Loucy (cell line): Measurements from ENCODE around the gene COL23A1.

ENCODE experiments used
- H2AFZ ChIP-seq: fragments of 200-600 bp; sonication (generic); 2 replicates; pipeline ENCODE4 v1.6.0; 2016; ENCODE audit warnings: antibody characterized with exemption, mild to moderate bottlenecking, low read length, moderate library complexity
- H3F3A ChIP-seq: fragments of 200-600 bp; 2 replicates; pipeline ENCODE4 v1.6.0; 2016; ENCODE audit warnings: antibody characterized with exemption, low read depth, mild to moderate bottlenecking
- H3K27me3 ChIP-seq: fragments of 200-600 bp; sonication (generic); 2 replicates; pipeline ENCODE4 v1.6.1; 2014; ENCODE audit warnings: low read length, mild to moderate bottlenecking; ENCODE audit not compliant: insufficient read depth, poor library complexity, severe bottlenecking
- H3K36me3 ChIP-seq: fragments of 200-600 bp; sonication (generic); 2 replicates; pipeline ENCODE4 v1.6.1; 2016; ENCODE audit warnings: low read length; ENCODE audit not compliant: insufficient read depth
- H3K4me1 ChIP-seq: fragments of 200-600 bp; sonication (generic); 2 replicates; pipeline ENCODE4 v1.5.1; 2014; ENCODE audit warnings: low read length, mild to moderate bottlenecking; ENCODE audit not compliant: insufficient read depth, poor library complexity, severe bottlenecking
- H3K4me2 ChIP-seq: fragments of 200-600 bp; sonication (generic); 2 replicates; pipeline ENCODE4 v1.6.0; 2014; ENCODE audit warnings: antibody characterized with exemption, low read length, low read depth, mild to moderate bottlenecking; ENCODE audit not compliant: poor library complexity, severe bottlenecking
- H3K4me3 ChIP-seq: fragments of 200-600 bp; sonication (generic); 2 replicates; pipeline ENCODE4 v1.5.1; 2014; ENCODE audit warnings: low read length, mild to moderate bottlenecking, mixed read lengths; ENCODE audit not compliant: poor library complexity, severe bottlenecking
- H3K79me2 ChIP-seq: fragments of 200-600 bp; sonication (generic); 2 replicates; pipeline ENCODE4 v1.6.1; 2014; ENCODE audit warnings: low read length; ENCODE audit not compliant: insufficient read depth
- H3K9ac ChIP-seq: fragments of 200-600 bp; sonication (generic); 2 replicates; pipeline ENCODE4 v1.6.0; 2014; ENCODE audit warnings: mild to moderate bottlenecking, low read depth, low read length, moderate library complexity; ENCODE audit not compliant: poor library complexity, severe bottlenecking
- H3K9me2 ChIP-seq: fragments of 200-600 bp; sonication (generic); replicated peaks from 2 replicates; pipeline ENCODE4 v1.6.1; 2016; ENCODE audit warnings: low read depth, low read length, mixed read lengths
- H3K9me3 ChIP-seq: fragments of 200-600 bp; sonication (generic); 2 replicates; pipeline ENCODE4 v1.6.1; 2014; ENCODE audit warnings: mild to moderate bottlenecking, antibody characterized with exemption, low read length, low read depth; ENCODE audit not compliant: insufficient read depth
- H4K20me1 ChIP-seq: fragments of 200-600 bp; sonication (generic); 2 replicates; pipeline ENCODE4 v1.6.0; 2014; ENCODE audit warnings: antibody characterized with exemption, low read length, mild to moderate bottlenecking; ENCODE audit not compliant: insufficient read depth, poor library complexity, severe bottlenecking
- CTCF ChIP-seq: fragments of 200-600 bp; sonication (generic); conservative IDR thresholded peaks from 2 replicates; pipeline ENCODE4 v1.5.1; 2014; ENCODE audit warnings: mild to moderate bottlenecking, antibody characterized with exemption, low read length
- EZH2phosphoT487 ChIP-seq: fragments of 200-600 bp; IDR thresholded peaks from 2 replicates; pipeline ENCODE4 v1.6.1; 2018; ENCODE audit warnings: antibody characterized with exemption, mild to moderate bottlenecking, moderate library complexity, borderline replicate concordance

COL23A1 gene

GRCh38 chr5:178264044-178264443 lies 326.1 kb downstream of the COL23A1 start:
- Histone ChIP-seq H3K4me1 (no peaks in the 10 kb centered on the region), H3F3A (no peaks in the 10 kb centered on the region), H3K4me2 (no peak overlapping the region), H3K9me3 (no peaks in the 10 kb centered on the region), H3K36me3 (no peaks in the 10 kb centered on the region), H3K79me2 (no peaks in the 10 kb centered on the region), H3K4me3 (no peak overlapping the region), H3K27me3 (no peaks in the 10 kb centered on the region), H3K9ac (no peak overlapping the region), H2AFZ (no peak overlapping the region), H4K20me1 (no peaks in the 10 kb centered on the region), H3K9me2 (no peaks in the 10 kb centered on the region)
- TF ChIP-seq EZH2phosphoT487 (no peak), CTCF (no peak)

DNA sequence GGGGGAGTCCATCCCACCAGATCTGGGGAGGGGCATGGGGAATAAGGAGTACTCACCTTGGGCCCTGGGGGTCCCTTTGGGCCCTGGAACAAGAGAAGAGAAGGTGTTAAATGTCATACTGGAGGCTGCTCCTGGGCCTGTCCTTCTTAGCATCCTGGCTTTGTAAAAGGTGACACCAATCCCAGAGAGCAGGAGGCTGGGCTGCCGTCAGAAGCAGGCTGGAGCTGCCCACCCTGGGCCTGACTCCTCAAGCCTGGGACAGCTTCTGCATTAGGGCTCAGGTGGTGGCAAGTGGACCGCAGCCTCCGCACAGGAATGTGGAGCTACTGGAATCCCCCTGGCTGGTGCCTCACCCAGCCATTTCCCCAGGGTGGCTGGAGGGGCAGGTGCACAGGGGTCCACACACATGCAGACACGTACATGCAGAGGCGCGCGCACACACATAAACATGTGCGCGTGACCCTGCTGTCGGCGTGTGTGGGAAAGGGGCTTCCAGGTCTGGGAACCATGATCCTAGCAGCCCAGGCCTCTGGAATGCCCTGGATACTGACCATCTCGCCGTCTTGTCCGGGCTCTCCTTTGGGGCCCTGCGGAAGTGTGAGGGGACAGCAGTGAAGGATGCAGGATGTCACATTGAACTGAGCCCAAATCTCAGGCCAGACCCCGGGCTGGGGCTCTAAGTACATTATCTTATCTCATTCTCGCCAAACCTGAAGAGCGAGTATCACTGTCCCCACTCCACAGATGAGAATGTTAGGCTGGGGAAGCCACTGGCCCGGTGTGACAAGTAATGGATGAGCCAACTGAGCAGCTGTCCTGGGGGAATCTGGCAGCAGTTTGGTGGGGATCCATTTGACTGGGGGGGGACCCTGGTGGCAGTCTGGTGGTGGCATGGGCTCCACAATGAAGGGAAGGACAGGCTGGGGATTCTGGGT lies 328.3 kb downstream of the COL23A1 start:
- H3K9ac ChIP-seq, result no peak overlapping the region

GRCh38 chr5:178259623-178260536 lies 330.3 kb downstream of the COL23A1 start:
- Histone ChIP-seq H3K9me3 (no peaks in the 10 kb centered on the region), H3K79me2 (no peaks in the 10 kb centered on the region), H3K27me3 (no peaks in the 10 kb centered on the region), H3K4me1 (no peaks in the 10 kb centered on the region), H3K9ac (no peak overlapping the region), H3K9me2 (no peaks in the 10 kb centered on the region), H3K4me2 (no peak overlapping the region), H4K20me1 (no peaks in the 10 kb centered on the region), H3F3A (no peaks in the 10 kb centered on the region), H2AFZ (no peak overlapping the region), H3K4me3 (no peak overlapping the region), H3K36me3 (no peaks in the 10 kb centered on the region)
- TF ChIP-seq EZH2phosphoT487, result no peak
- TF ChIP-seq CTCF, result no peak

More for the DNA sequence above, 328.3 kb downstream of the COL23A1 start:
- TF ChIP-seq CTCF (no peak), EZH2phosphoT487 (no peak)
- Histone ChIP-seq H3K9me3 (no peaks in the 10 kb centered on the region), H3K79me2 (no peaks in the 10 kb centered on the region), H3K9me2 (no peaks in the 10 kb centered on the region), H3F3A (no peaks in the 10 kb centered on the region), H4K20me1 (no peaks in the 10 kb centered on the region), H3K4me2 (no peak overlapping the region), H2AFZ (no peak overlapping the region), H3K36me3 (no peaks in the 10 kb centered on the region), H3K27me3 (no peaks in the 10 kb centered on the region), H3K4me3 (no peak overlapping the region), H3K4me1 (no peaks in the 10 kb centered on the region)
